Measurements from ENCODE around the gene DICER1. TPM values are rescaled to one million over a fixed set of nuclear protein-coding genes. Genes with fewer than 3 reads are reported as not detected.

Gene DICER1
- polyA plus RNA-seq, 3 donors: 7.0 to 14.1 (median 10.5) TPM

DNA sequence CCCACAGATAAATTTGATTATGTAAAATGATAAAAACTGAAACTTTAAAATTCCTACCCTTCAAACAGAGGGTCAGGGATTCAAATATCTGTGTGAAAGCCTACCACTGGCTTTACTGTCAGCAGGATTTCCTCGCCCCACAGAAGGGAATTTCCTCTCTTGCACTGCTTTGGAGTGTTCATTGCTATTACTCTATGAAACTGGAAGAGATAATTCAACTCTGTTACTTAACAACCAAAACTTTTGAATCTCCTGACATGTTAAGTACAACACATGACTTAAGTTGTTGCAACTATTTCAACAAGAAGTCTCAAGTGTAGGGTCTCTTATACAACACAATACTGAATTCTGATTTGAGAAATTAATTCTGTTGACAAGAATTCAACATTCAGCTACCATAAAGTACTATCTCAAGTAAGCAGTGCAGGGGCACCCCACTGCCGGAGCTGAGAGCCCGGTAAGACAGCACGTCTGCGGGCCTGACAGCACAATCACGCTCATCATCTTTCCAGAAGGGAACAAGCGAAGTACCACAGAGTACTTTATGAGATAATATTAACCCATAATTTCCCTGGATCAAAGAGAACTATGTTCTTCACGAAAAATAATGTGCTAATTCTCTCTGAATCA, 22.9 kb downstream of the DICER1 start:
- no peak overlapping the region for H3K27ac ChIP-seq (ENCODE audit: low read depth, low read length)
- WGBS, 3 donors: 90 to 94% (median 91%) methylated on average over 8 of the region's 8 CpGs

DNA sequence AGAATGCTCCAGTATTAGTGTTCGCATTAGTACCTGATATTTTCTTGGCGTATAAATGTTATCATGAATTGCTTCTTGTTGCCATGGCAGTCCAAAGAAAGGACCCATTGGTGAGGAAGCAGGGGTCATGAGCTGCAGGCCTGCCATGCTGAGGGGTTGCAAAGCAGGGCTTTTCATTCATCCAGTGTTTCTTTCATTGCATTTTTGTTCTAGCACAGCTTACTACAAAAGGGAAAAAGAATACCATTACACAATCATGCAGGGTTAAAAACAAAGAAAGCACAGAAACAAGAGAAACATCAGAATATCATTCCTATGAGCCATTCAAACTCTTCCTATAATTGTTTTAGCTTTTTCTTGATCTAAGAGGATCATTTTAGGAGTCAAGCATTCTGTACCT, 24.0 kb downstream of the DICER1 start:
- WGBS, 3 donors: 94 to 99% (median 96%) methylated on average over 2 of the region's 2 CpGs
- H3K27ac ChIP-seq (ENCODE audit: low read depth, low read length): no peak overlapping the region

DNA sequence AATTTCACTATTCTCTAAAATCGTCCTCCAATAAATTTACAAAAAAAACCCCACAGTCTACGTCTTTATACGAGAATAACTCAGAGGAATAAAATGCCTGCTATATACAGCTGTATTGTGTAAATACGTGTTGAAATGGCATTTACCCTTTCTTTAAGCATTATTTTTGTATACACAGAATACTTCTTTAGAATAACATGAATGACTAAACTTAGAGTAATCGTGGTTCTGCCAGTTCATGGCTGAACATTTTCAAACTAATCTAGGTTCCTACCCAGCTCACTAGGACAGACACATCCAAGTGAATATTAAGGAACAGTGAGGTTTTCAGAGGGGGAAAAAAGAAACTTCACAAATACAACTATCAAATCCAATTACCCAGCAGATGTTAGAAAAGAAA, 24.6 kb downstream of the DICER1 start:
- no peak overlapping the region for H3K27ac ChIP-seq (ENCODE audit: low read depth, low read length)
- 89 to 95% (median 92%) methylated on average over 5 of the region's 5 CpGs for WGBS, 3 donors

DNA sequence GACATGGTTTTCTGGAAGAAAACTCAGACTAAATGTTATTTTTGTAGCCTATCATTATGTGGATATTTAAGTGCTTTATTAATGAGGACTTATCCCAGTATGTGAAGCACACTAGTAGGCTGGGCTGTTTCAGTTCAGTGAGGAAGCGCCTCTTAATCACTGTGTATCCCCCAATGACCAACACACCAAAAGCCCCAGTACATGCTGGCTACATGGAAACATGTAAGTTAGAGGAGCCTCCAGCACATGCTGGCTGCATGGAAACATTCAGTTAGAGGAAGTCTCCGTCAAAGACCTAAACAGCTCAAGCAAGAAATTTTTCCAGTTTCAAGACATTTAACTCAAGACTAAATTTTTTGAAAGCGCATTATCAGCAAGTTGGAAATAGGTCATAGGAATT, 26.8 kb downstream of the DICER1 start:
- H3K27ac ChIP-seq (ENCODE audit: low read depth, low read length): no peak overlapping the region
- WGBS, 3 donors: 92 to 95% (median 93%) methylated on average over 3 of the region's 3 CpGs

DNA sequence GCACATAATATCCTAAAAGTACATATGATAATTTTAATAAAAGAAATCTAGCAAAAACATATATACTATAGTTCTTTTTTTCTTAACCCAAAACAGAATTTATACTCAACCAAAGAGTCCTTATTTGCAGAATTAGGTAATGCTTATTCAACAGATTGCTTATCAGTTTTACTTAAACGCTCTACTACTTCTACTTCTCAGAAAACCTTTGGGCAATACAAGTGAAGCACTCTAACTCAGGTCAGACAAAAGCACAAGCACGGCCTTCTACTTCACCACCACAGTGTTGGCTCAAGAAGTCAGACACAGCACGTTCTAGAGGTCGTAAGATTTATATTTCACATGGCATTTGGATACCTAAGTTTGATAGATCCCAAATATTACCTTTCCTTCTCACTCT, 29.2 kb downstream of the DICER1 start:
- no peak overlapping the region for H3K27ac ChIP-seq (ENCODE audit: low read depth, low read length)
- 48 to 91% (median 75%) methylated on average over 4 of the region's 4 CpGs for WGBS, 3 donors

DNA sequence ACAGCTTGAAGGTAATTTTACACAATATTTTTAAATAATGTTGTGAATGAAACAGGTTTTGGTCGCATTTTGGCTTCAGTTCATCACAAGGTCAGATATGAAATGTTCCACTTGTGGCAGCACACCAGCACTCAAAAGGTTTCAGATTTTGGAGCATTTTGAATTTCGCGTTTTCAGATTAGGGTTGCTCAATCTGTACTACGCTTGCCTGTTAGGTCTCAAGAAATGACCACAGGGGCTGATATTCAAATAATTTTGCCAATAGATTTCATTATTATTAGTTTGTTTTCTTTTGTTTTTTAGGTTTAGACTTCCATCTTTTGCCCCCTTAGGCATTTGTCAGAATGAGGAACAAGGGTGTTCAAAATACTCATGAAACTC, 29.8 kb downstream of the DICER1 start:
- WGBS, 3 donors: 43 to 86% (median 73%) methylated on average over 4 of the region's 4 CpGs
- no peak overlapping the region for H3K27ac ChIP-seq (ENCODE audit: low read depth, low read length)

DNA sequence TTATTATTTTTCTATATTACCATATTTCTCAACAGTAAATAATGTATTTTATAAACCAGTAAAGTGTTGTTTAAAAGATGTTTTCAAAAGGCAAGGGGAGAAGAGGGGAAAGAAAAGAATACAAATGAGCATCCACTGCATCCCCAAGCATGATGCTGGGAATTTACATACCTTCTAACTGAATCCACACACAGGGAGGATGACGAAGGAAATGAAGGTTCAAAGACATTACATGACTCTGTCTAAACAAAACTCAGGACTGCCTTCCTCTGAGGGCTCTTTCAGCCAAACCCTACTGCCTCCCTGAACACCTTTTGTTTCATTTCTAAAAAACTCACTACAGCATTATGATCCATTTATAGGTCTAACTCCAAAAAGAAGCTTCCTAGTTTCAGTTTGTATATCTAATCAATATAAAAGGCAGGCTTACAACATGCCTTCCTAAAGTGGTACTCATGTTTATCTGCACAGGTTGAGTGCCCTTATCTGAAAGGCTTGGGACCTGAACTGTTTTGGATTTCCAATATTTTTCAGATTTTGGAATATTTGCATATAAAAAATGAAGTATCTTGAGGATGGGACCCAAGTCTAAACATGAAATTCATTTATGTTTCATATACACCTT, 30.3 kb downstream of the DICER1 start:
- WGBS, 3 donors: 63 to 100% (median 96%) methylated on average over 1 of the region's 1 CpG

DNA sequence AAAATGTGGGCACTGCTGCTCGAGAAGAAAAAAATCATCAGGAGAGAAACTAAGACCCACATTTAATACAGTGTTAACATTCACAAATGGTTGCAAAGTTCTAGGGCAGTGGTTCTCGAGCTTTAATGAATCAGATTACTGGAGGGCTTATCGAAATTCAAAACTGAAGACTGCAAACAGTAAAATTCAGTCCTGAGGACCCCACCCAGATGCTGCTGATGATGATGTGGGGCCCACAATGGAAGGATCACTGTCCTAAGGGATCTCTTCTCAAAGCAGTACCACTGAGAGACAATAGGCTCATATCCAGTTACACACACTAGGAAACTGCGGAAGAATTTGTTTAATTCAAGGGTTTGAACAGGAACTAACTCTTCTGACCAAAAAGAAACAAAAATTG, 31.4 kb downstream of the DICER1 start:
- WGBS, 3 donors: 93% methylated on average over 4 of the region's 4 CpGs
- H3K27ac ChIP-seq (ENCODE audit: low read depth, low read length): no peak overlapping the region

More for the DNA sequence above, 30.3 kb downstream of the DICER1 start:
- H3K27ac ChIP-seq (ENCODE audit: low read depth, low read length): no peak overlapping the region

DNA sequence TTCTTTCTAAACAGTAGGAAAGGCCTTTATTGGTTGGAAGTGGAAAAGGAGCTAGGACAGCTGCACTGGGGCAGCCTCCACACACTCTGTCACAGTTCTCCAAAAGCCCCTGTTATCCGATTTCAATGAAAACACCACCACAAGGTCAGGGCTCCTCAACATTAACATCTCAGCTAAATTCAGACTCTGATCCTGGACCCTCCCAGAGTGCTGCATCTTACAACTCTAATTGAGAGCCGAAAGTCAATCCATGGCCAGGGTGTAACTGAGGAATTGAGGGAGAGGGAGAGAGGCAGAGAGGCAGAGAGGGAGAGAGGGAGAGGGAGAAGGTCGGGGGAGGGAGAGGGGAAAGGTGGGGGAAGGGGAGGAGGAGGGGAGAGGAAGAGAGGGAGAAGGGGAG, 32.1 kb downstream of the DICER1 start:
- 86 to 95% (median 91%) methylated on average over 2 to 3 of the region's 3 CpGs for WGBS, 3 donors
- H3K27ac ChIP-seq (ENCODE audit: low read depth, low read length): no peak overlapping the region

DNA sequence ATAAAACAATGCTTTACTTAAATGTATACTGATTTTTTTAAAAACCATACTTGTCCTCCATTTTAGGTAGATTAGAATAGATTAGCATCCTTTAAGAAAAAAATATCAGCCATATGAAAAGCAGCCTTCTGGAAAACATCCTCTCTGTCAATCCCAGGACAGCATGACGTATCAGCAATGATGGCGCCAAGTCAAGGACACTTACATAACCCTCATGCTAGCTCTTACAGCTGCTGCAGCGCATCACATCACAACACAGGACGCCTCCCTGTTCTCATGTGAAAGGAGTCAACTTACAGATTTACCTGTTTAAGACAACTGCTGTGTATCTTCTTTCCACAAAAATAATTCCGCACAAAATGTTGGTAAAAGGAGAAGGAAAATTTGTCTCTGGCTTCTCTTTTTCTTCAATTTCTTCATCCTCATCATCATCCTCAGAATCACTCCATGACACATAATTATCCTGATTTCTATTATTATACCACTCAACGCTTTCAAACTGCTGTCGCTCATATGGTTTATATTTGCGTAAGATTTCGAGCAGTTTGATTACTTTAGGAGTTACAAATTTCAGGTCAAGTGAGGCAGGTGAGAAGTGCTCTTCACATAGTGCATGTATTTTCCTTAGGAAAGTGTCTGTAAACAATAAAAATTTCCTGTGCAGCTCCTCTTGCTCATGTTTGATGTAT, 33.3 kb downstream of the DICER1 start:
- 92 to 93% (median 92%) methylated on average over 9 of the region's 9 CpGs for WGBS, 3 donors
- no peak overlapping the region for H3K27ac ChIP-seq (ENCODE audit: low read depth, low read length)

DNA sequence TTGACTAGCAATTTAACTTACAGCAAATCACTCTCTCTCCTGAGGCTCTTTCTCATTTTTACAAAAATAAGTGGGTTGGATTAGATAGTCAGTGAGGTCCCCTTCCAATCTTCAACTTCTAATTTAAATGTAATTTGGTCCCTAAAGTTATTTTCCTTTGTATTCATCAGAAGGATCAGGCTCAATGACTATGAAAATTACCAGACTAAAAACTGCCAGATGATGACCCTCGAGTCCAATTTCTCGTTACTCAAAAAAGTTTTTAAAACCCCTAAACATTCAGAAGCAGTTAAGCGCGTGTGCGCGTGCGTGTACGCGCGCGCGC, 34.7 kb downstream of the DICER1 start:
- H3K27ac ChIP-seq (ENCODE audit: low read depth, low read length): no peak overlapping the region
- 92 to 98% (median 95%) methylated on average over 12 of the region's 12 CpGs for WGBS, 3 donors

DNA sequence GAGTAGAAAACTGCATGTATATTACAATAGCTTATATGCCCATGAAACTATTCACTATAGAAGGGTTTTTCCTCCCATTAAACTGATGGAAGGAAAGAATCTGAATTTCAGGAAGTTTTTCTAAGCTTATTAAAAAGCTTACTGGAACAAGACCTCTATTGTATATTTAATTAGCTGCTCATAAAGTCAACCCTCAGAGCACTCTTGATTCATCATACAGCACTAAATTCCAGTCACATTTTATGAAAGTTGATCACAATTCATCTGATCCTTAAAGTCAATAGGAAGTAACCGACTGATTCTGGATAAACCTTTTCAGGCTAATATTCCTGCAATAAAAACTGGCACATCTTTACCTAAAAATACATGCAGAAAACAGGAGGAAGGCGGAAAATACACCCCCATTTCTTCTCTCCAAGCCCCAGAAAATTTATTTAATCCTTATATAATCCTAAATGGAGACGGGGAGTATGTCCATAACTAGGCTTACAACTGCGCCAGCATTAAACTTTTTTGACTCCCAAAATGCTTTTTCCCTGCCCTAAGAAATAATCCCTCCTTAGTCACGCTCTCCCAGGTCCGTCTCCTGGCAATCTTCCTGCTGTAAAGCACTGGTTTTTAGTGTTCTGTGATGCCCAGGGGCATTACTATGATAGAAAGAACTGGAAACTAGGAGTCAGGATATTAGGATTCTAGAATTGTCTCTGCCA, 35.3 kb downstream of the DICER1 start:
- no peak overlapping the region for H3K27ac ChIP-seq (ENCODE audit: low read depth, low read length)
- WGBS, 3 donors: 92 to 97% (median 96%) methylated on average over 6 of the region's 6 CpGs

DNA sequence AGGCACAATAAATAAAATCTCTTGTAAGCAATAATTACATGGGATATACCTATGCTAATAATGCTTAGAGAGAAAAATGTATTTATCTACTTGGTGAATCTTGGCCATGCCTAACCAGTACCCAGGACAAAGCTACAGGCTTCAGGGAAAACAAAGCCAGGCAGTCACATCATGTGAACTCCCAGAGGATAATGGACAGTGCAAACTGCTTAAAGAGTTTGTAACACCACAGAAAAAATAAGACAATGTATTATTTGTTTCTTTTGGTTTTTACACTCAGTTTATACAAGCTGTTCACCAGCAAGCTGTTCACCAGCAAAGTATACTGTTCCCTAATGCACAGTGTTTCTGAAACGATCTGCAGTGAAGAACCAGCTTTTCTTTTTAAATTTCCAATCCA, 38.0 kb downstream of the DICER1 start:
- WGBS, 3 donors: 56 to 80% (median 80%) methylated on average over 1 of the region's 1 CpG
- H3K27ac ChIP-seq (ENCODE audit: low read depth, low read length): no peak overlapping the region

DNA sequence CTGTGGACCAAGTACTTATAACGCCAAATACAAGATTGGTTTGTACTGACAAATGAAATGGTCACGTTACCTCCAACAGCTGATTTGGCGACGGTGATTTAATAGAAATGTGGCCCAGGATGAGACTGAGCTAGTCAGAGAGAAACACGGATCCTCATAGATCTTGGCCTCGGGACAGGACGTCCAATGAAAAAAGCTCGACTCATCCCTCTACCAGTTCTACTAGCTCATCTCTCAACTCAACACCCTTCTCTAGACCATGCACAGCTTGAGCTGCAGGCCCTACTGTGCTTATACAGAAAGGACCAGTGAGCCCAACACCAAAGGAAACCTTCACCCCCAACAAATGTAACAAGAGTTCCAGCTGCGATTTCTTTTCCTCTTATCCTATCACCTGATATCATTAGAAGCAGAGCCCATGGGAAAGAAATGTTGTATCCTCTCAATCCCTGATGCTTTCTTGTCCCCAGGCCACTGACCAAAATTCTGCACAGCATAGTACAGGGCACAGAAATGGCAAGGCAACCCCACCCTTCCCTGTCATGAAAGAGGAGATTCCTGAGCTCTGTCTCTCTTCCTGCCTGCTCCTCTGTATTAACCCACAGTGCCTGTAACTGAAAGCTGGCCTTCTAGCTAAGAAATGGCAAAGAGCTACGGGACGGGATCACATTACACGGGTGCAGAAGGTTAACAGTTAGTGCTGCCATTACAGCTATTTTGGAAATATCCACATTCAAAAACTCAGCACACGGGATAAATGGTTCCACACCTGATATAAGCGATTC, 39.2 kb downstream of the DICER1 start:
- WGBS, 3 donors: 92 to 96% (median 93%) methylated on average over 14 of the region's 14 CpGs
- H3K27ac ChIP-seq (ENCODE audit: low read depth, low read length): no peak overlapping the region

DNA sequence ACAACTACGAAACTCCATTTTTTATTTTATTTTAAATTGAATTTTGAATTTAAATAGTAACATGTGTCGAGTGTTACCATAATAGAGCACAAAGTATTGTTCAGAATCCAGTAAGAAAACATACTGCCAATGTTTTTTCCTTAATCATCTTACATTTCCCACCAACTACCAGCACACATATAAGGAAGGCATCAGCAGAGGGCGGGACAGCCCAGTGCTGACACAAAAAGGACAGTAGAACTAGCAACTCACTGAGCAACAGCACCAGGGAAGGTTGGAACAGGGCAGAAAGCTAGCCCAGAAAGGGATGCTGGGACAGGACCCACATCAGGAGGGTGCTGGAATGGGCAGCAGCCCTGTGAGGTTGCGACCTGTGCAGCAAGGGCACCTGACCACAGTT, 43.9 kb downstream of the DICER1 start:
- 96 to 98% (median 97%) methylated on average over 4 of the region's 4 CpGs for WGBS, 3 donors
- no peak overlapping the region for H3K27ac ChIP-seq (ENCODE audit: low read depth, low read length)

DNA sequence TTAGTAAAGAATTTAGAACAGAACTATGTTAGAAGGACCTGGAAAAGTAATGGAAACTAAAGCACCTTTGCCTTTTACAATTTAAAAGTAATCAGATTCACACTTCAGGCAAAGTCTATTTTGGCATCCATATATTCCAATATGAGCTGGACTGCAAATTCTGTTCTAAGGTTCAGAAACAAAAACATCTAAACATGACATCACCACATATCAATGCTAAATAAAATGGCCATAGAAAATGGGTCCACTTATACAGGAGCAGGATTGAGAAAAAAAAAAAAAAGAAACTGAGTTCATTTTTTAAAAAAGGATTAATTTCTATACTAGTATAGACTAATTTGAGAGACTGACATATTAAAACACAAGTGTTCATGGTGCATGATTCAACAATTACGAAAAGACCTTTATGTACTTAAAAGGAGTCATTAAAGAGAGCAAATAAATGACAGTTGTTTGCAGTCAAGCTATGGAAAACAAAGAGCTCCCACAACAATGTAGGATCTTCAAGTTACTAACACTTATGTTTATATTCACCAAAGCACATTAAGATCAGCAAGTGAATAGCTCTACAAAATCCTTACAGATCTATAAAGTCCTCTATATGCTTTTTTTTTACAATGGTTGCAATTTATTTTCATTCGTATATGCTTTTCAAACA, 45.7 kb downstream of the DICER1 start:
- no peak overlapping the region for H3K27ac ChIP-seq (ENCODE audit: low read depth, low read length)
- WGBS, 3 donors: 88 to 96% (median 96%) methylated on average over 2 of the region's 2 CpGs

DNA sequence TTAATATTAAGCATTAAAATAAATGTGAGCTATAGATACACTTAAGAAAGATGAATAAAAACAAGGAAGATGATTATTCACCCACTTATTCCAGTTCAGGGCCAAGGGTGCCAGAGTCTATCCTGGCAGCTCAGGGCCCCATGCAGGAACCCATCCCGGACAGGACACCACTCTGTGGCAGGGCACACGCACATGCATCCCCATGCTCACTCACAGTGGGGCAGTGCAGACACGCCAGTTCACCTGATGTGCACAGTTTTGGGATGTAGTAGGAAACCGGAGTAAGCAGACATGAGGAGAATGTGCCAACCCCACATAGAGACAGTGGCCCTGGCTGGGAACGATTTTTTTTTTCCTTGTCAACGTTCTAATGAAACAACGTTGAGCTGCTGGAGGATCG, 47.2 kb downstream of the DICER1 start:
- 91 to 96% (median 93%) methylated on average over 8 of the region's 8 CpGs for WGBS, 3 donors
- H3K27ac ChIP-seq (ENCODE audit: low read depth, low read length): no peak overlapping the region

DNA sequence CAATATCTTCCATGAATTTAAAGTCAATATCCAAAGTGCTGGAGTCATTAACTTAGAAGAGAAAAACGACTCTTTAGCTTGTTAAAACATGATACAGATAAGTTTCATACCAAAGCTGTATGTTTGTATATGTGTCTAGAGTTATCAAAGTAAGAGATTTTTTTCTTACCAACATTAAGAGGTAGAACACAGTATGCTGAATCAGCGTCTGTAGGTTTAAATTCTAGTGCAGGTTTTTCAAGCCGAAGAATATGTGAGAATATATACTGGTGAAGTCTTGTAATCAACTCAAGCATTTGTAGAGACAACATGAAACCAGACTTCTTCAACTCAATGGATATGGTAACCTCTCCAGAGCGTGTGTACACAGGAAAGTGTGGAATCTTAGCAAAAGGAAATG, 49.6 kb downstream of the DICER1 start:
- no peak overlapping the region for H3K27ac ChIP-seq (ENCODE audit: low read depth, low read length)
- WGBS, 3 donors: 89 to 96% (median 91%) methylated on average over 4 of the region's 4 CpGs
